Eye (tissue), 1 donor: Measurements from ENCODE around the gene ASTN2.

Source experiments
- DNase-seq: peaks from one replicate; pipeline ENCODE4 v3.0.0-alpha.2; 2015

ASTN2 gene

DNA sequence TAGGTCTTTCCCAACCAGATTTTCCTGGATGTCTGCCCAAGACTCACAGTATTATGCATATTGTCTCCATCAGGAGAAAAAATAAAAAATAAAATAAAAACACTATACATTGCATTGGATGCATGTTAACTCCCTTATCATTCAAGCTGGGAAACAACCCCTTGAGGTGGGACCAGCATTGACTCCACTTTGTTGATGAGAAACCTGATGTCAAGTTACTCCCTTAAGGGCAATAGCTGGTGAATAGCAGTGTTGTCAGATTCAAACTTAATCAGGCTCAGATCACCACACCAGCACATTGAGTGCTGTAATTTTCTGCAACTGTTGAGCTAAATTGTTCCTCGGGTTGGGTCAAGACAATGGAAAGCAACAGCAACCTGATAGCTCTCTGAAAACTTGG, 991.7 kb downstream of the ASTN2 start:
- no peak for DNase-seq

DNA sequence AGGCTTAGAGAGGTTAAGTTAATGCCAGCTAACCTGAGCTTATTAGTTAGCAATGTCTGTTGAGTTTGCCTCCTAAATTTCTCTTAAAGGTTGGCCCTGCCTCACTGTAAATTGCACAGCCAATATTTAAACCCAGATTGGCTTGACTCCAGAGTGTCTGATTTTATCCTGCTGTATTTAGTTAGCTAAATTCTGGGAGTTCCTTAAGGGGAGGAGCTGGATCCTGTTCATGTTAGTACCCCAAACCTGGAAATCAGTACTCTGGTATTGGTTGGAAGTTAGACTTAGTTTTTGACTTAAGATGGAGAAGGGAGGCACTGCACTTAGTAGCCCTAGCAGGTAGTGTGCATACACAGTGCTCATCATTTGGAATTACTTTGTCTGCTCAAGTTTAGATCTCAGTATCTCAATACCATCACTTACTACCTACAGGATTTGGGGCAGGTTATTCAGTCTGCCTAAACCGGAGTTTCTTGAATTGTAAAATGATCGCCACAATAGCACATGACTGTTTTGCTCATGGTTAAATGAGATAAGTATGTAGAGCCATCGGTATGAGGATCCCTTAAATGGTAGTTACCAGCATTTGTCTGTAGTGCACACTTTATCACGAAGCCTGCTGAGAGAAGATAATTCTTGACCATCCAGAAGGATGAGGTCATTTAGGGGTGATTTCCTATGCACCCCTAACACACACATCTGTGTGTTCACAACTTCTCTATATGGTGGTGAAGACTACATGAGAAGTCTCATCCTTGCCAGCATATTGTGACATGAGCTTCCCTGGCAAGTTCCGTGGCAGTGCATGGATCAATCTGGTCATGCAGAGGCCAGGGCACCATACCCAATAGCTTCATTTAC, 992.5 kb downstream of the ASTN2 start:
- DNase-seq: no peak

DNA sequence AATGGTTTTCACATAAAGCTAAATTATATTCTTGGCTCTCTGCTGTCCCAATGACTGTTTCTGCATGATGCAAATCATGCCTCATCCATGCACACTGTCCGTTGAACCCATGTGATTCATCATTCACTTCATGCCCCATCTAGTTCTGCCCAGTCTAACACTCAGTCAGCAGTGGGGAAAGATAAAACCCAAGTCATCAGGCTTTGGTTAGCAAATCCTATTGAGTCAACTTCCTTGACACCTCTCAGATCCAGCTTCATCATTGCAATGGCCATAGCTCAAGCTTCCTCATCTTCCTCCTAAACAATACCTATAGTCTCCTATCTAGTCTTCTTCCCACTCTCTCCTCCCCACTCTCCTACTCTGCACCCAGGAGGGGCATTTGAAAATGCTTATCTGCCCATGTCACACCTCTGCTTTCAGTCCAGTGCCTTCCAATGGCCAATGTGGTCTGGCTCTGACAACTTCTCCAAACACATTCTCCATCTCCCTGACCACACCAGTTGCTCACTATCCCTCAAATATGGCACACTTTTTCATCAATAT, 993.8 kb downstream of the ASTN2 start:
- DNase-seq: no peak

DNA sequence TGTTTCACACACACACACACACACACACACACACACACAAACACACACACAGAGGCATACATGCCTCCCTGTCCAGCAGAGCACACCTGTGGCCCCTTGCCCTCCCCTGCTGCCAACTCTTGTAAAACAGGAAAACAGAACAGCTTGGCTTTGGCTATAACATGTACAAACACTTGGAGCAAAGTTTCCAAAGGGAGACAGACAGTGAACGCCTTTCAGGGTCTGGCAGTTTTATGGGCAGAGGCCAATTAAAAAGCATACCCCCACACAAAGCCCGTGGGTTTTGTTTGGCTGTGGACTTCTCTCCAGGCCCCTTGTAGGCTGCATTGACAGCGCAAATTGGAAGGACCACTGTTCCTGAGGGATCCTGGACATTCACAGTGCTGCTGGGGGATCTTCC, 995.7 kb downstream of the ASTN2 start:
- no peak for DNase-seq

DNA sequence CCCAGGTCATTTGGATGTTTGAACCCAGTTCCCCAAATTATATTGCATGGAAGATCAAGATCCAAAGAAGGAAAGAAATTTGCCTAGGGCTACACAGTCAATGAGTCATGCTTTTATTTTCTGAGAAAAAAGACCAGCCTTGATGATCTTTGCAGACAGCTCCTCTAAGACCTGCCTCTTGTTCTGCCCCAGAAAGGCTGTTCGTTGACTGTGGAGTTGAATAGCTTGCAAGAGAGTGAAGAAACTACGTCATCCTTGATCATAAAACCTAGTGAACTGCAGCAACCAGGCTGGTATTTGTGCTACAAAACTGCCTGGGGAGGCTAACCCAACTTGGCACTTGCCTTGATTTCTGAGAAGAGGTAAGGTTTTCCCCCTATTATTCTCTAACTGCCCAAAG, 997.4 kb downstream of the ASTN2 start:
- no peak for DNase-seq

DNA sequence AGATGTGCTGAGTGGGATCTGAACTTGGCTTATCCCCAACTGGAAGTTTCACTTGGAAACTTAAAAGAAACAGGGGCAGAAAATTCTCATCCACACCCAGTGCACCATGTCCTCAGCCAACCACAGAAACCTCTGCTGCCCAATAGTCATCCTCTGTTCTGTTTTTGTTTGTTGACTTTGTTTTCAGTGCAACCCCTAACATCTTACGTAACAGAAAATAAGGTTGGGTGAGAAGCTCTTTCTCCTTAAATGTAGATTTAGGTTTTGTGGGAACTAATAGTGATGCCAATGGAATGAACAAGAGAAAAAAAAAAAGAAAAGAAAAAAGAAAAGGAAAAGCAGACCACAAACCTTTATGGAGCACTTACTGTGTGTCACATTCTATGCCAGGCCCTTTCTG, 998.4 kb downstream of the ASTN2 start:
- DNase-seq: no peak

DNA sequence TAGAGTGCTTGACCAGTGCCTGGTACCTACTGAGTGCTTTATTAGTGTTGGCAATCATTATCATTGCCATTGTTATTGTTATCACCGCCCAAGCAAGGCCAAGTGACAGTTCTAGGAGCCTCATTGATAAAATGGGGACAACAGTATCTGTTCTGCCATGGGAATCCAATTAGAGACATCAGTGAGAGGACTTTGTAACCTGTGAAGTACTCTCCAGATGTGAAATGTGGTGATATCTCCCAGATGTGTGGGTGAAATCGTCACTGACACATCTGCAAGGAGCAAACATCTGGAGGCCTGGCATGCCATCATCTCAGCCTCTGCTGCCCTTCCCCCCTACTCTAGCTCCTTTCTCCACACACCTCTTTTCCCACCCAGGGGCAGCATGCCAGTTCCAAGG, 1000.5 kb downstream of the ASTN2 start:
- DNase-seq: no peak

DNA sequence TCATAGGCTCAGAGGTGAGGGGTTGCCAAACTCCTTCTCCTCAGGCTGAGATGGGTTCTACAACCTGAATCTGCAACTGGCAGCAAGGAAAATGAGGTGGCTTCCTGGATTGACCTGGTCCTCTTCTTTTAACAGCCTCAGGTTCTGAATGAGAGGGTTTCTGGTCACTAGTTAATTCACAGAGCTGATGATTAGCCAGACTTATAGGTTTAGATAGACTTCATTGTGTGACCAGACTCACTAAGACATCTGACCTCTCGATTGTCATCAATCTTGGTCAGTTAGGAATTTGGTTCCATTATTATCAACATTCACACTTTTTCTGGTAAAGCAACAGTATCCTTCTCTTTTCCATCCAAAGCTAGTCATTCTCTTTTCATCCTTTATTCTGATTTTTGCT, 1003.4 kb downstream of the ASTN2 start:
- no peak for DNase-seq

DNA sequence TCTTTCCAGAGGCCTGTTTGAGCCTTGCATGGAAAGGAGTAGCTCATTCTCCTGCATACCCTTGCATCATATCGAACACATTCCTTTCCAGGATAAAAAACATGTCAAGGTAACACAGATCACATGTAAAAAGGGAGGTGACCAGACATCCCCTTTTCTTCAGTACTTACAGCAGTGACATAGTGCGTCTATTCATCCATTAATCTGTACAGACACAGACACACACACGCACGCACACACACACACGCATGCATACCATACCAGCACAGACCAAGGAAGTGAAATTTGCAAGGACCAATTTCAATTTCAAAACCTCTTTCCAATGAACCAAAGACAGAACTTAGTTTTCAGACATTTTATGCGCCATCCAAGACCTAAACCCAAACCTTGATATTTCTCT, 1005.2 kb downstream of the ASTN2 start:
- DNase-seq: no peak

DNA sequence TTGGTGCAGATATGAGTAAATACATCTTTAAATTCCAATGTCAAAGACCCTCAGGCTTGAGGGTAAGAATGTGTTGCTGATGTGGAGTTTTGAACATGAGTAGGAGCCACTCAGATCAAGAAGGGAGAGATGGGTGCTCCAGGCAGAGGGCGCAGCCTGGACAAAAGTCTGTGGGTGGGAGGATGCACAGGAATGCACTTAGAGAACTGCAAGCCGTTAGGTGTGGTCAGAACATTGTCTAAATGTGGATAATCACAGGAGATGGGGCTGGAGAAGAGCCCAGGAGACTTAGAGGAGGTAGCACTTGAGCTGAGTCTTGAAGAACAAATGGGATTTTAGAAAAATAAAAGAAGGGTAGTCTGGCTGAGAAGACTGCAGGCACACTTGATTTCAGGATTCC, 1005.7 kb downstream of the ASTN2 start:
- DNase-seq: no peak

DNA sequence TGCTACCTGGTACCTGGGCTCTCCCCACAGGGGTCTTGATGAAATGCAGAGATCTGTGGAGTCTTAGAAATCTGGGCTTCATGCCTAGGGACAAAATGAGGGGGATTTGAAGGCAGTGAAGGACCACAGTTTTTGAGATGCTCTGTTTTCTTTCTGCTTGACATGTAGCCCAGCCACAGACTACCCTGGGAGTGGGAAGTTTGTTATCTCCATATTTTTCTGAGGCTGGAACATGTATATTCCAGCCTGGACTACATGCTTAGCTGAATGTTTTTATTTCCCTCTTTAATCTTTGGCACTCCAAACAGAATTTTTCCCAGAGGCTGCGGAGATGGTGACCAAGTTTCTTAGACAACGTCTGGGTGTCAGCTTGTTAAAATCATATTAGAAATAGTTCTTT, 1008.4 kb downstream of the ASTN2 start:
- DNase-seq: no peak

DNA sequence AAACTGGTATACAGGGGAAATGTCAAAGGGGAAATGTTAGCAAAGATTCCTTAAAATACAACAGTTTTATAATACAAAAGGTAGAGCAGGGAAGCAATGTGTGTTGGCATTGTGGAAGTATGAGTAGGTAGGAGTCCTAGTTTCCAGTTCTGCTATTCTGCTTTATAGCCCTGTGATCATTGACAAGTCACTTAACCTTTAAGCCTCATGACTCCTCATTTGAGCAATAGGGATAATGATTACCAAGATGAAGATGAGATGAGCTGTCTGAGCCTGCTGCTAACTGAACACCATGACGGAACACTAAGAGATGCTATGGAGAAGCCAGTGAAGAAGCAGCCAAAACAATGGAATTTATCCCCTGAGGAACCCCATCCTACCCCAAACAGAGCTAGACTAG, 1009.5 kb downstream of the ASTN2 start:
- no peak for DNase-seq

DNA sequence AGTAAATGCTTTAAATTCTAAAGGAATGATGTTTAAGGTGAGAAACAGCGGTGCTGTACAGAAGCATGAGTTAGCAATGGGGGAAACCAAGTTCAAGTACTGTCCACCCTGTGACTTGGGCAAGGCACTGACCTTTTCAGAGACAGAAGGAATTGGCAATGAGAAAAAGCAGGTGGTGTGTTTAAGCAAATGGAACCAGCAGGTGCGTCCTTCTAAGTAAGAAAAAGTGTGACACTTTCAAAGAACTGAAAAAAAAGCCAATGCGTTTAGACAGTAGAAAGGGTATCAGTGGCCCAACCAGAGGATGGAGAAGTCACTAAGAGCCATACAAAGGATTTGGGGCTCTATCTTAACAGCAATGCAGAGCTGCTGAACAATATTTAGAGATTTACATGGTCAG, 1010.6 kb downstream of the ASTN2 start:
- DNase-seq: no peak

DNA sequence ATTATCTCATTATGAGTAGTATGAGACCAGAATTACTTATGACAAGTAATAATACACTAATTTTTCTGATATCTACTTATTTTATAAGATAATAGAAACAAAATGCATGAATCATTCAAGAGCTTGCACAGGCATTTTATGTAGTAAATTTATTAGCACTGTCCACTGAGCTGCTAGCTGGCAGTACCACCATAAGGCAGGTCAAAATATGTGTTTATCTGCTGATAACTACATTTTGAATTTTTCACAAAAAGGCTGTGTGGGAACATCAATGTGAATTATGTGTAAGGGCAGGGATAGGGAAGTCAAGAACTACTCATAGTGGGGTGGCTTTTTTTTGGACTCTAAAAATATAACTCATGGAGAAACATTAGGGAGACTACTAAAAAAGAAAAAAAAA, 1011.7 kb downstream of the ASTN2 start:
- DNase-seq: no peak

DNA sequence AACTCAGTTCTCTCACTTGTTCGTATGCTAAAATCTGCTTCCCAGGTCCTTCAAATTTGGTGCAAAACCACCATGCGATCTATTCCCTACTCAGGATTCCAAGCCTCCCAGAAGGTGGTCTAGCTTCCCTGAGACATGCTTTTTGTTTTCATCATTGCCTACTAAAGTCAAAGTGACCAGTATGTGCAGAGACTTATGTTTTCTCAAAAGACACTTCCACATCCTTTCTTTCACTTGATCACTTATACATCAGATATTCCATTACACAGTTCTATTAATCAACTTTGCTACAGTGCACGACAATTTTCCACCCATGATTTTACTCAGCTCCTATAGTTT, 1019.2 kb downstream of the ASTN2 start:
- no peak for DNase-seq

DNA sequence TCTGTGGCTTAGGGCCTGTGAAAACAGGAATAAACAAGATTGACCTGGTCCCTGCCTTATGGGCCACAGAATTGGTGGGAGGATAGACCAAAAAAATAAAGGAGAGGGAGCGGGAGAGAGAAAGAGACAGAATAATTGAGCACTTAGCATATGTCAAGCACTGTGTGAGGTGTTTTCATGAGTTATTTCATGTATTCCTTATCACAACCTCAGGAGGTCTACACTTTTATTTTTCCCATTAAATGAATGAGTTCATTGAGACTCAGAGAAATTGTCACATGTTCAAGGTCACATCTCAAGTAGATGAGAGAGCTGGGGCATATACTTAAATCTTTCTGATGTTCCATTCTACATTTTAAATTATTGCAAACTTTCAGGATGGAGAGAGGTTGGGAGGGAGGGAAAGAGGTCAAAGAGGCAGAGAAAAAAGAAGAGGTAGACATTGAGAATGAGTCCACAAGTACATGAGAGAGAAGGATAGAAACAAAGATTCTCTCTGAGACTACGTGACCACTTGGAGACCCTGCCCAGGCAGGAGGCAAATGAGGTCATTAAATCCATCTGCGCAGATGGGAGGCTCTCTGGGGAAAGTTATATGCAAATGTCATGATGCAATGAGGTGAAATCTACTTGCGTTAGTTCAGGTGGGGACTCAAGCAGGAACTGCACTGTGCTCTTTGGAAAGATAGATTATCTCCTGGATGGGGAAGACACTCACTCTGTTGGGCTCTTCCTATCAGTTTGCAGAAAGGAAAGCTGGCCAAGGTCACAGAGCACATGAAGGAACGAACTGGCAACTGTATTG, 1019.8 kb downstream of the ASTN2 start:
- no peak for DNase-seq

DNA sequence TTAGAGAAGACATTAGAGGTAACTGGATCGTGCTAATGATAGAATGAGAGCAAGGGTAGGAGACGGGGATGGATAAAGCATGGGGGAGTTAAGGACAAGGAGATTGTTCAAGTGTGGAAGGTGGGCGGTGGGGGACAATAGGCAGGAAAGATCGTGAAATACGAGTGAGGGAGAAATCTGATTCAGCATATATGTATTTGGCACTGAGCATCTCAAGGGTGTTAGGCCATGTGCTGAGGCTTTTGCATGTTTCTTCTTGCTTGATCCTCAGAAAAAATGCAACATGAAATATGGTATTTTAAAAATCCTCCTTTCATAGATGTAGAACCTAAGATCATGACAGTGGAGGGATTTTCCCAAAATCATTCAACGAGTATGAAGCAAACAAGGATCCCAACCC, 1020.8 kb downstream of the ASTN2 start:
- no peak for DNase-seq

DNA sequence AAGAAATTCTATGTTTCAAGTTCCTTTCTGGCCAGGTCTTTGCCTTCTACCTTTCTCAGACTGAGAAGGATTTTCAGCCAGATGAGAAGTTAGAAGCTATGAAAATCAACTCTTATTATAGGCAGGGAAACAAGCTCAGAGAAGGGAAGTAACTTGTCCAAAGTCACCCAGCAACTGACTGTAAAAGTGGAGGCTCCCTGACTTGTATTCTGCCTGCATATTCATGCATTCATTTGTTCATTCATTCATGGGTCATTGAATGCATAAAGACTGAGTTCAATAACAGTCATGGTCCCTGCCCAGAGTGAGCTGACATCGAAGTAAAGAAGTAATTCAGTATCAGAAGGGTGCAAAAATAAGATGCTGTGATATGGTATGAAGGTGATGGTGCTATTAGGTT, 1021.7 kb downstream of the ASTN2 start:
- DNase-seq: no peak

DNA sequence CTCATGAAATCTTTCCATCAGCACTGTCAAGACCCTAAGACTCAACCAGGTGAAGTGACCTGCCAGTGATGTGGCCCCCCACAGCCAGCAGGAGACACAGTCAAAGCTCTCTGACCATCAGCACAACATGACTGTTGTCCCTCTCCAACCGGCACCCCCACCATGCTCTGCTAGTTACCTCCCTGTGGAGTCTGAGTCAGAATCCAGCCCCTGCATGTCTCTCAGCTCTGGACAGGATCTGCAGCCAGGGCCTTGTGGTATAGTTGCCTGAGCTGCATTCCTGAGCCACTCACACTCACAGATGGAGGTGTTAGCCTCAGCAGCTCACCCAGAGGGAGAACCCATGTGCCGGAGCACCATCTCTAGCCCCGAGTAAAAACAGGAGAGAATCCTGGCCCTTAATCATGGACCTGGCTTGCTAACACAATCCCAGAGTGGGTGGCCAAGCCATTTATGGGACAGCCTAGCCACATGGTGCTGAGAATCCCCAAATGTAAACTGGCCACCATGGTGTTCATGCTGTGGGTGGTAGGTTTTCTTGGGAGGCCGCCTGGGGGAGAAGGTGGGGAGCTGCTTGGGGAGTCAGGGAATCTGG, 1023.5 kb downstream of the ASTN2 start:
- DNase-seq: no peak

DNA sequence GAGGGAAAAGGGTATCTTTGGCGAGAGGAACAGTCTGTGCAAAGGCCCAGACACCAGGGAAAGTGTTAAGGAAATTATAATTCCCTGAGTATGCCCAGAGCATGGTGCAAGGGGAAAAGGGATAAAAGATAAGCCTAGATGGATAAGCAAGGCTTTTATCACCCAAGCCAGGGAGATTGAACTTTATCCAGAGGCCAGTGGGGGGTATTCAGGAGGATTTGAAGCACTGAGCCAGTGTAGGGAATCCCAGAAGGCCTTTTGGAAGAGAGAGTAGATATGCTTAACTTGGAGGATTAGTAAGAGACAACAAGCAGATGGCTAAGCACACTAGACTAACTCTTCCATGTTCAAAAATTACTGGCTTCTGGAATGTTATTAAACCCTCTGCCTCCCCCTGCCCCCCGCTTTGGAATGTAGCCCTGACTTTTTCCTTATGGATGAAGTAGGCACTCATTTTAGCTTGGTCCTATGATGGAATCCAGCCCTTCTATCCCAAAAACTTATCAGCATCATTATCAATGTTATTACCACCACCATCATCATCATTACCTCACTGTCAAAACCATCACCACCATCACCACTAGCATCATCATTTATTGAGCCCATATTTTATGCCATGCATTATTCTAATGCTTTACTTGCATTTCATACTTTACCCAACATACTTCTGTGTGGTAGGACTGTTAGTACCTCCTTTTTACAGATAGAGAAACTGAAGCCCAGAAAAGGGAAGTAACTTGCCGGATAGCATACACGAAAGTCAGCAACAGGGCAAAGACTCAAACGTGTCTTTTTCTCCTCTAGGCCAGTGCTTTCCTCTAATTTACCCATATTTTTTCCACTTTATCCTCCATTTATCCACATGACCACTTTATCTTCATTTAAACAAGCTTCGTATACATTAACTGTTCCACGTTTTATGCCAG, 1024.3 kb downstream of the ASTN2 start:
- DNase-seq: no peak

DNA sequence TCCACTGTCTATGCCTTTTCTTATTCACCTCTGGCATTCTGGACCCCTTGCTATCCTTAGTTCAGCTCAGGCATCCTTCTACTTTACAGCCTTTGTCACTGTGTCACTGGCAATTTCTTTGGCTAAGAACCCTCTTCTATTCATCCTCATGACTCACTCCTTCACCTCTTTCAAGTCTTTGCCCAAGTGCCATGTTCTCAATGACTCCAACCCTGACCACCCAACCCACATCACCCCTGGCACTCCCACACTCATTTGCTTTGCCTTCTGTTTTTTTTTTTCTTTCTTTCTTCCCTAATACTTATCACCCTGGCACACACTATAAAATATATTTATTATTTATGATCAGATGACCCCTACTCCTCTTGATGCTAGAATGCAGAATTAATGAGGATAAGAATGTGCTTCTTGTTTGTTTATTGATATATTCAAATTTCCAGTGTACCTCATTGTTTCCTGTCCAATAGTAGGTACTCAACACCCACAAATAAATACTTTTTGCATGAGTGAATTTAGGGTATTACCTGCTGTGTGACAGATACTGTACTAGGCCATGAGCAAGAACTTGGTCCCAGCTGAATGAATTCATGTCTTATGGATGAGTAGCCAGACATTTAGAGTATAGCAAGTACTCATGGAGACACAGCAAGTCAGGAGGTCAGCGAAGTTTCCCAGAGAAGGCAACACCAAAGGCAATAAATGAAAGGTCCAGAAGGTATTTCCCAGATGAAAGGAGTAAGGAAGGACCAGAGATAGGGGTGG, 1025.1 kb downstream of the ASTN2 start:
- DNase-seq: no peak
